Prostate gland (tissue), 2 donors: ENCODE results near the gene ETS2. TPM values are rescaled to one million over a fixed set of nuclear protein-coding genes. Genes with fewer than 3 reads are reported as not detected.

Experiments used
- DNase-seq: peaks from one replicate; pipeline ENCODE4 v3.0.0-alpha.2; 2019; ENCODE audit warnings: low spot score
- H3K27ac ChIP-seq, 2 donors: fragments of 200-600 bp; sonication (generic); 2 replicates each; pipeline ENCODE4 v1.5.1; 2017 to 2019
- H3K27me3 ChIP-seq: fragments of 200-600 bp; sonication (generic); replicated peaks from 2 replicates; pipeline ENCODE4 v1.5.1; 2019; ENCODE audit not compliant: insufficient read depth
- H3K36me3 ChIP-seq, 2 donors: fragments of 200-600 bp; sonication (generic); 1 replicate in 1 of 2; 2 replicates in 1 of 2; pipeline versions ENCODE4 v1.5.1 to v1.8.1; 2017 to 2019
- H3K4me1 ChIP-seq: fragments of 200-600 bp; sonication (generic); replicated peaks from 2 replicates; pipeline ENCODE4 v1.5.1; 2019
- H3K4me3 ChIP-seq, 2 donors: fragments of 200-600 bp; sonication (generic); 2 replicates each; pipeline ENCODE4 v1.5.1; 2017 to 2019
- H3K9me3 ChIP-seq: fragments of 200-600 bp; sonication (generic); 2 replicates; pipeline ENCODE4 v1.5.1; 2017
- CTCF ChIP-seq, 4 experiments: fragments of 200-600 bp in 2 of 4; fragments of 450-650 bp in 2 of 4; sonication (generic) in 2 of 4; IDR thresholded peaks; 1 replicate in 3 of 4; 2 replicates in 1 of 4; pipeline ENCODE4 v1.5.1; 2016 to 2019; ENCODE audit warnings: antibody characterized with exemption in 4 of 4, mild to moderate bottlenecking in 2 of 4, moderate library complexity in 2 of 4
- POLR2A ChIP-seq: fragments of 450-650 bp; IDR thresholded peaks from one replicate; pipeline ENCODE4 v1.6.1; 2016; ENCODE audit warnings: antibody characterized with exemption, mild to moderate bottlenecking
- POLR2AphosphoS5 ChIP-seq: sonication (generic); formaldehyde crosslinking; IDR thresholded peaks from one replicate; pipeline ENCODE4 v1.6.1; 2017; ENCODE audit warnings: antibody characterized with exemption
- WGBS: methylation state at CpG from one replicate; pipeline ENCODE4 v1.1.5; 2018; 5-methylcytosine and 5-hydroxymethylcytosine counted together
- intact Hi-C: fragments of 100-400 bp; cut with DNase I; formaldehyde crosslinking; loops from one replicate; pipeline ENCODE4 v1.14.2; 2022
- total RNA-seq, 2 donors: library from RNA; depleted of rRNA; stranded (reverse); fragments of >200 nt; gene quantifications; one replicate each; pipeline ENCODE4 v1.1.0, GENCODE V29; 2016

ETS2 gene
- total RNA-seq, 2 donors from 2014 or later = 53.3 to 80.2 TPM

GRCh38 chr21:38796424-38796823, 9.3 kb upstream of the ETS2 start:
- H3K4me3 ChIP-seq = no peak overlapping the region
- intact Hi-C loops = no loop called here
- 89% methylated on average over 5 of the region's 5 CpGs for WGBS
- no peaks in the 10 kb centered on the region for H3K36me3 ChIP-seq
- H3K4me1 ChIP-seq = no peaks in the 10 kb centered on the region
- H3K27me3 ChIP-seq = no peaks in the 10 kb centered on the region
- no peaks in the 10 kb centered on the region for H3K9me3 ChIP-seq
- H3K27ac ChIP-seq = no peak overlapping the region
- no peak for DNase-seq
- TF ChIP-seq POLR2AphosphoS5 = no peak
- no peak for TF ChIP-seq POLR2A
- no peak for TF ChIP-seq CTCF (IDR thresholded peaks at IDR 0.05)

GRCh38 chr21:38797470-38797869, 8.3 kb upstream of the ETS2 start:
- intact Hi-C loops = no loop called here
- H3K4me1 ChIP-seq = no peaks in the 10 kb centered on the region
- no peaks in the 10 kb centered on the region for H3K36me3 ChIP-seq

GRCh38 chr21:38798081-38798480, 7.6 kb upstream of the ETS2 start:
- H3K27ac ChIP-seq = no peak overlapping the region

More at GRCh38 chr21:38797470-38797869, 8.3 kb upstream of the ETS2 start:
- TF ChIP-seq POLR2A = no peak
- no peak for TF ChIP-seq CTCF (IDR thresholded peaks at IDR 0.05)
- TF ChIP-seq POLR2AphosphoS5 = no peak
- Histone ChIP-seq H3K4me3 (no peak overlapping the region), H3K9me3 (no peaks in the 10 kb centered on the region), H3K27me3 (no peaks in the 10 kb centered on the region), H3K27ac (no peak overlapping the region)
- DNase-seq = no peak
- WGBS = 82% methylated on average over 3 of the region's 3 CpGs

GRCh38 chr21:38798481-38798882, 7.2 kb upstream of the ETS2 start:
- Histone ChIP-seq H3K4me3 (no peak overlapping the region), H3K27ac (no peak overlapping the region), H3K9me3 (no peaks in the 10 kb centered on the region), H3K27me3 (no peaks in the 10 kb centered on the region), H3K4me1 (no peaks in the 10 kb centered on the region), H3K36me3 (no peaks in the 10 kb centered on the region)
- WGBS = 79% methylated on average over 7 of the region's 7 CpGs
- intact Hi-C loops = no loop called here
- TF ChIP-seq POLR2AphosphoS5 (no peak), CTCF (IDR thresholded peaks at IDR 0.05) (no peak), POLR2A (no peak)
- DNase-seq = no peak

More at GRCh38 chr21:38798081-38798480, 7.6 kb upstream of the ETS2 start:
- H3K4me3 ChIP-seq = no peak overlapping the region
- intact Hi-C loops = no loop called here
- no peaks in the 10 kb centered on the region for H3K4me1 ChIP-seq
- TF ChIP-seq CTCF (IDR thresholded peaks at IDR 0.05) (no peak), POLR2A (no peak), POLR2AphosphoS5 (no peak)
- H3K27me3 ChIP-seq = no peaks in the 10 kb centered on the region
- H3K36me3 ChIP-seq = no peaks in the 10 kb centered on the region
- no peaks in the 10 kb centered on the region for H3K9me3 ChIP-seq
- no peak for DNase-seq
- 94% methylated on average over 6 of the region's 6 CpGs for WGBS

GRCh38 chr21:38800046-38800758, 5.5 kb upstream of the ETS2 start:
- Histone ChIP-seq H3K9me3 (no peaks in the 10 kb centered on the region), H3K27ac (no peak overlapping the region), H3K36me3 (no peaks in the 10 kb centered on the region), H3K27me3 (no peaks in the 10 kb centered on the region), H3K4me3 (no peak overlapping the region), H3K4me1 (no peaks in the 10 kb centered on the region)
- WGBS = 94% methylated on average over 5 of the region's 5 CpGs
- no peak for TF ChIP-seq POLR2AphosphoS5
- TF ChIP-seq CTCF (IDR thresholded peaks at IDR 0.05) = no peak
- TF ChIP-seq POLR2A = no peak
- DNase-seq = no peak
- intact Hi-C loops = no loop called here
